ENCODE data around the gene VEZT. TPM values are rescaled to one million over a fixed set of nuclear protein-coding genes. Genes with fewer than 3 reads are reported as not detected.

The VEZT gene
- total RNA-seq, 3 donors from 2014 or later: 58.4 to 72.8 (median 61.6) TPM

DNA sequence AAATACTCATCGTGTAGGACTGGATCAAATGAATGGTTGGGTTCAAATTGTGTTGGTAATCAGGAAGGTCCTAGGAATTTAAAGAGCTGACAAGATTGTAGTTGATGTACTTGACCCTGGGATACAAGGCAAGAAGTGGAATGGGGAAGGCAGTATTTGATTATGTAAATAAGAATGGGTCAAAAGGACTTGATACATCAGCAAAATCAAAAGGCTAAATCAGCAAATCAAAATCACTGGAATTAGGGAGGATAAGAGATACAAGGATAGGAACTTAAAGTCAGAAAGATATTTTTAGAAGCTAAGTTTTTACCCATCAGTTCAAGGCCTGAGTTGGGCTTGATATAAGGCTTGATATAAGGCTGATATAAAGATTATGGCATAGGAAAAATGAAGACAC, 65.8 kb downstream of the VEZT start:
- no peaks in the 10 kb centered on the region for H3K9me3 ChIP-seq
- H3K4me3 ChIP-seq: no peak overlapping the region
- peaks cover 3% of the 10 kb centered on the region for H3K36me3 ChIP-seq (ENCODE audit: low read depth)
- DNase-seq (no peak), ATAC-seq (no peak)
- intact Hi-C loops (cut with DNase I, micrococcal nuclease): no loop called here
- no peaks in the 10 kb centered on the region for H3K4me1 ChIP-seq (ENCODE audit: low read depth)
- TF ChIP-seq, protein P1, sequence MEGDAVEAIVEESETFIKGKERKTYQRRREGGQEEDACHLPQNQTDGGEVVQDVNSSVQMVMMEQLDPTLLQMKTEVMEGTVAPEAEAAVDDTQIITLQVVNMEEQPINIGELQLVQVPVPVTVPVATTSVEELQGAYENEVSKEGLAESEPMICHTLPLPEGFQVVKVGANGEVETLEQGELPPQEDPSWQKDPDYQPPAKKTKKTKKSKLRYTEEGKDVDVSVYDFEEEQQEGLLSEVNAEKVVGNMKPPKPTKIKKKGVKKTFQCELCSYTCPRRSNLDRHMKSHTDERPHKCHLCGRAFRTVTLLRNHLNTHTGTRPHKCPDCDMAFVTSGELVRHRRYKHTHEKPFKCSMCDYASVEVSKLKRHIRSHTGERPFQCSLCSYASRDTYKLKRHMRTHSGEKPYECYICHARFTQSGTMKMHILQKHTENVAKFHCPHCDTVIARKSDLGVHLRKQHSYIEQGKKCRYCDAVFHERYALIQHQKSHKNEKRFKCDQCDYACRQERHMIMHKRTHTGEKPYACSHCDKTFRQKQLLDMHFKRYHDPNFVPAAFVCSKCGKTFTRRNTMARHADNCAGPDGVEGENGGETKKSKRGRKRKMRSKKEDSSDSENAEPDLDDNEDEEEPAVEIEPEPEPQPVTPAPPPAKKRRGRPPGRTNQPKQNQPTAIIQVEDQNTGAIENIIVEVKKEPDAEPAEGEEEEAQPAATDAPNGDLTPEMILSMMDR (IDR thresholded peaks at IDR 0.05): no peak

DNA sequence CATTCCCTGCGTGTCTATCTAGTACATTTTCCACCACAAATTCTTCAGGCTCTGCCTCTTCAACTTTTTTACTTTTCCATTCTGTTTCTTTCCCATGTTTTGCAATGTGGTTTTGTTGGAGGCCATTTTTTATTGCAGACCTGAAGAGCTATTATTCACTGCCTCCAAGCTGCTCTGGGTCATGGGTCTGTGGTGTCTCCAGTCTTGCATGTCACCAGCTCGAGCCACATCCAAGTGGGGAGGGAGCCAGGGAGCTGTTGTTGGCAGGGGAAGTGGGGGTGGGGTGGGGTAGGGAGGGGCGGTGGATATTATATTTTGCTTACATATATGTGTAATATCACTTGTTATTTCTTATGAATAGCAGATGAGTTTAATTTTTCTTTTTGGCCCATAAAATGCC, 69.1 kb downstream of the VEZT start:
- ATAC-seq (no peak), DNase-seq (no peak)
- no peak overlapping the region for H3K4me3 ChIP-seq
- peaks cover 3% of the 10 kb centered on the region for H3K36me3 ChIP-seq (ENCODE audit: low read depth)
- H3K4me1 ChIP-seq (ENCODE audit: low read depth): no peaks in the 10 kb centered on the region
- no peaks in the 10 kb centered on the region for H3K9me3 ChIP-seq
- TF ChIP-seq, protein P1 (IDR thresholded peaks at IDR 0.05): no peak
- intact Hi-C loops (cut with DNase I, micrococcal nuclease): no loop called here

DNA sequence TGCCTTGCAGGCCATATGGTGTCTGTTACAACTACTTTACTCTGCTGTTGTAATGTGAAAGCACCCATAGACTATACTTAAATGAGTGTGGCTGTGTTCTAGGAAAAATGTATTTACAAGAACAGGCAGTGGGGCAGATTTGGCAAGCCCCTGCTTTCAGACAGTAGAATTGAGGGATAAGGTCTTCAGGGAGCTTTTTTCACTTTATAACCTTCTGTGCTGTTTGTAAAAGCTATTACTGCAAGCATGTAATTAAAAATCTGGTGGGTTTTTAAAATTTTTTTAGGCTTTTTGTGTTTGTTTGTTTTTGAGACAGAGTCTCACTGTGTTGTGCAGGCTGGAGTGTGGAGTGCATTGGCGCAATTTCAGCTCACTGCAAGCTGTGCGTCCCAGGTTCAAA, 73.9 kb downstream of the VEZT start:
- DNase-seq: no peak
- H3K36me3 ChIP-seq (ENCODE audit: low read depth): no peaks in the 10 kb centered on the region
- H3K4me1 ChIP-seq (ENCODE audit: low read depth): no peaks in the 10 kb centered on the region
- ATAC-seq: no peak
- TF ChIP-seq, protein P1 (IDR thresholded peaks at IDR 0.05): no peak
- H3K4me3 ChIP-seq: no peak overlapping the region
- intact Hi-C loops (cut with DNase I, micrococcal nuclease): no loop called here
- H3K9me3 ChIP-seq: no peaks in the 10 kb centered on the region

DNA sequence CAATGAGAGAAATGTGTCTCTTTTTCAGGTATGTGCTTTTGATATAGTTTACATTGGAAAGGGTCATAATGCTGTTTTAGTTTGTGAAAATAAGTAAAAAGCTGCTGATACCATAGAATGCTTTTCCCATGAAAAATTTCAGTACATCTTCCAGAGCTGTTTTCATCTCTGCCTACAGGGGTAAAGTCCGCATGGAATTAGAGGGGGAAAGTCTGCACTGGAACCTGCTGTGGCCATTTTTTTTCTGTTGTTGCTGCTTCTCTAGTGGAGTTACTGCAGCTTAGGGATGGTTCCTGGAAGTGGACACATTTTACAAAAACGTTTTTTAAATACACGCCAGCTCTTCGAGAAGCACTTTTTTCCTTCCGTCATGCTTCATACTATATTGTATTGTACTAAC, 81.3 kb downstream of the VEZT start:
- H3K4me3 ChIP-seq: no peak overlapping the region
- ATAC-seq: no peak
- H3K9me3 ChIP-seq: no peaks in the 10 kb centered on the region
- H3K4me1 ChIP-seq (ENCODE audit: low read depth): no peaks in the 10 kb centered on the region
- no peak for DNase-seq
- intact Hi-C loops (cut with DNase I, micrococcal nuclease): no loop called here
- TF ChIP-seq, protein P1 (IDR thresholded peaks at IDR 0.05): no peak
- no peaks in the 10 kb centered on the region for H3K36me3 ChIP-seq (ENCODE audit: low read depth)

DNA sequence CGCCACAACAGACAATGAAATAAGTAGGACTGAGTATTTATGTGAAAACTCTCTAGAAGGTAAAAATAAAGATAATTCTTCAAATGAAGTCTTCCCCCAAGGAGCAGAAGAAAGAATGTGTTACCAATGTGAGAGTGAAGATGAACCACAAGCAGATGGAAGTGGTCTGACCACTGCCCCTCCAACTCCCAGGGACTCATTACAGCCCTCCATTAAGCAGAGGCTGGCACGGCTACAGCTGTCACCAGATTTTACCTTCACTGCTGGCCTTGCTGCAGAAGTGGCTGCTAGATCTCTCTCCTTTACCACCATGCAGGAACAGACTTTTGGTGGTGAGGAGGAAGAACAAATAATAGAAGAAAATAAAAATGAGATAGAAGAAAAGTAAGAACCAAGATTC, 82.7 kb downstream of the VEZT start:
- intact Hi-C loops (cut with DNase I, micrococcal nuclease): no loop called here
- H3K4me3 ChIP-seq: no peak overlapping the region

More for the DNA sequence above, 82.7 kb downstream of the VEZT start:
- TF ChIP-seq, protein P1 (IDR thresholded peaks at IDR 0.05): no peak
- H3K36me3 ChIP-seq (ENCODE audit: low read depth): no peaks in the 10 kb centered on the region
- no peaks in the 10 kb centered on the region for H3K4me1 ChIP-seq (ENCODE audit: low read depth)
- ATAC-seq (no peak), DNase-seq (no peak)
- H3K9me3 ChIP-seq: no peaks in the 10 kb centered on the region

Data from mucosa of descending colon (tissue), 3 donors.